H1 (cell line): ENCODE measurements around the gene ITGB4. TPM values are rescaled to one million over a fixed set of nuclear protein-coding genes. Genes with fewer than 3 reads are reported as not detected.

Experiments used
- BRCA1 ChIP-seq: IDR thresholded peaks from 2 replicates; pipeline ENCODE4 v1.6.1; 2012; ENCODE audit warnings: low read depth, low read length, improper control_type of control experiment
- CBX5 ChIP-seq: fragments of 300-800, 300-1000 bp; sonication (generic); IDR thresholded peaks from 2 replicates; pipeline ENCODE4 v1.7.1; 2016; ENCODE audit warnings: antibody characterized with exemption, low read length, low read depth
- CHD1 ChIP-seq: IDR thresholded peaks from 2 replicates; pipeline ENCODE4 v1.6.1; 2012; ENCODE audit warnings: low read depth, low read length, improper control_type of control experiment
- CTBP2 ChIP-seq: IDR thresholded peaks from 2 replicates; pipeline ENCODE4 v1.7.0; 2011; ENCODE audit warnings: borderline replicate concordance, mild to moderate bottlenecking, moderate library complexity, mixed read lengths, low read length; ENCODE audit not compliant: insufficient read depth, insufficient read length
- EGR1 ChIP-seq: IDR thresholded peaks from 2 replicates; pipeline ENCODE4 v1.6.1; 2011; ENCODE audit warnings: low read depth, low read length, borderline replicate concordance
- GTF2F1 ChIP-seq: IDR thresholded peaks from 2 replicates; pipeline ENCODE4 v1.6.1; 2012; ENCODE audit warnings: low read depth, low read length, improper control_type of control experiment, borderline replicate concordance
- HDAC6 ChIP-seq: IDR thresholded peaks from one replicate; pipeline ENCODE4 v1.7.1; 2012; ENCODE audit warnings: low read depth, mild to moderate bottlenecking, inconsistent platforms, low read length, moderate library complexity
- JUND ChIP-seq: IDR thresholded peaks from 2 replicates; pipeline ENCODE4 v1.6.1; 2011; ENCODE audit warnings: mild to moderate bottlenecking, improper control_type of control experiment, low read length
- KDM4A ChIP-seq: IDR thresholded peaks from one replicate; pipeline ENCODE4 v1.7.1; 2012; ENCODE audit warnings: low read depth, mild to moderate bottlenecking, moderate library complexity, low read length, inconsistent platforms; ENCODE audit not compliant: severe bottlenecking
- MAFK ChIP-seq: IDR thresholded peaks from 2 replicates; pipeline ENCODE4 v1.6.1; 2012; ENCODE audit warnings: low read depth, mild to moderate bottlenecking, improper control_type of control experiment, low read length
- NRF1 ChIP-seq: IDR thresholded peaks from 2 replicates; pipeline ENCODE4 v1.6.1; 2011; ENCODE audit warnings: mild to moderate bottlenecking, low read depth, low read length, improper control_type of control experiment
- RAD21 ChIP-seq, 2 experiments: IDR thresholded peaks in 1 of 2; conservative IDR thresholded peaks in 1 of 2; 2 replicates each; pipeline ENCODE4 v1.6.1; 2011; ENCODE audit warnings: low read depth in 2 of 2, low read length in 2 of 2, improper control_type of control experiment in 1 of 2, inconsistent platforms in 1 of 2, mild to moderate bottlenecking in 1 of 2, moderate library complexity in 1 of 2
- RXRA ChIP-seq: IDR thresholded peaks from 2 replicates; pipeline ENCODE4 v1.6.1; 2011; ENCODE audit warnings: low read depth, mild to moderate bottlenecking, low read length, moderate library complexity; ENCODE audit not compliant: insufficient read depth
- SIN3A ChIP-seq, 2 experiments: IDR thresholded peaks in 1 of 2; conservative IDR thresholded peaks in 1 of 2; 2 replicates each; pipeline ENCODE4 v1.6.1; 2011 to 2012; ENCODE audit warnings: low read length in 2 of 2, improper control_type of control experiment in 1 of 2, low read depth in 1 of 2, mild to moderate bottlenecking in 1 of 2
- SIRT6 ChIP-seq: IDR thresholded peaks from one replicate; pipeline ENCODE4 v1.7.1; 2012; ENCODE audit warnings: low read length, inconsistent platforms
- SIX5 ChIP-seq: IDR thresholded peaks from 2 replicates; pipeline ENCODE4 v1.6.1; 2011; ENCODE audit warnings: mild to moderate bottlenecking, low read depth, low read length
- TAF1 ChIP-seq: IDR thresholded peaks from 2 replicates; pipeline ENCODE4 v1.6.1; 2011; ENCODE audit warnings: mild to moderate bottlenecking, low read depth, low read length
- TAF7 ChIP-seq: optimal IDR thresholded peaks from 2 replicates; pipeline ENCODE3; 2011; ENCODE audit warnings: low read depth, mild to moderate bottlenecking, inconsistent platforms, low read length, moderate library complexity, borderline replicate concordance
- TEAD4 ChIP-seq: IDR thresholded peaks from 2 replicates; pipeline ENCODE4 v1.6.1; 2012; ENCODE audit warnings: low read depth, low read length, inconsistent platforms, mixed read lengths
- YY1 ChIP-seq: IDR thresholded peaks from 2 replicates; pipeline ENCODE4 v1.6.1; 2011; ENCODE audit warnings: low read depth, mild to moderate bottlenecking, low read length
- polyA plus RNA-seq, 7 experiments: library from polyadenylated mRNA; depleted of rRNA in 3 of 7; stranded (reverse) in 5 of 7; unstranded in 2 of 7; fragments of >200 nt in 5 of 7; fragments of 200-250 nt in 2 of 7; gene quantifications; 1 replicate in 5 of 7; 2 replicates in 1 of 7; 4 replicates in 1 of 7; pipeline versions ENCODE4 v1.2.1 to v1.2.3, GENCODE V29; 2011 to 2013; ENCODE audit warnings: missing spikeins in 2 of 7, mixed read lengths in 2 of 7
- total RNA-seq: library from RNA; stranded (reverse); fragmentation: NEBNext Ultra II Directional; extraction: Animal tissue kit (Norgen Biotek cat#: 25700); gene quantifications from 2 replicates; pipeline ENCODE4 v1.2.1, GENCODE V29; 2021
- TF ChIP-seq, protein P1 (sequence below): IDR thresholded peaks from 2 replicates; pipeline ENCODE4 v1.6.1; 2012; ENCODE audit warnings: inconsistent platforms
- TF ChIP-seq, protein P2 (sequence below): IDR thresholded peaks from 2 replicates; pipeline ENCODE4 v1.6.1; 2011; ENCODE audit warnings: low read depth, mild to moderate bottlenecking, low read length; ENCODE audit not compliant: insufficient read depth

Gene ITGB4
- total and polyA plus RNA-seq, 2 of the 8 experiments (the other 6 are each of a cell fraction or from before 2014, with no cell fraction given), result 5.2 to 5.6 TPM

DNA sequence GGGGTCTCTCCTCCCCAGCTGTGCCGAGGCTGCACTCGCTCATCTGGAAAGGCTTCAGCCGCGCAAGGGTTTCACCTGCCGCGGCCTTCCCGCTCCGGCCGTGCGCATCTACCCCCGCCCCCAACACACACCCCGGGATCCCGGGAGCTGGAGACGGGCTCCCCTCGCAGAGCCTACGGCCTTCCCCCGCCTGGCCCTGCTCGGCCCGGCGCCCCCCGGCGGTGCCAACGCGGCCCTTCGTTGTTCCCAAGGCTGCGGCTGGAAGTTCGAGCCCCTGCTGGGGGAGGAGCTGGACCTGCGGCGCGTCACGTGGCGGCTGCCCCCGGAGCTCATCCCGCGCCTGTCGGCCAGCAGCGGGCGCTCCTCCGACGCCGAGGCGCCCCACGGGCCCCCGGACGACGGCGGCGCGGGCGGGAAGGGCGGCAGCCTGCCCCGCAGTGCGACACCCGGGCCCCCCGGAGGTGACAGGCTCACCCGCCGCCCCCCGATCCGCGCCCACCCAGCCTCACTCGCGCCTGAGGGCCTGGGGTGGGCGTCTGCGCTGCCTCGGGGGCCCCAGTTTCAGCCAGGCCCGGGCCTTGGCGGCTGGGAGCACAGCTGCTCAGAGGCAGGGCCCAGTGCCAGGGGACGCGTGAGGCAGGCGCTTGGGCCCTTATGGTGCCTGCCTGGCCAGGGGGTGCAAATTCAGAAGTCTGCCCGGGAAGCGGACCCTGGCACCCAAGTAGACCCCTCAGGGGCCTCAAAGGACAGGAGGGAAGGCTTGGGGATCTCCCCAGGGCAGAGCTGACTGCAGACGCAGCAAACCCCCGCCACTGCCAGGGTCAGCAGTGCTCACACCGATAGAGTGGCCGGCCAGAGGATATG, 32.5 kb downstream of the ITGB4 start (continued):
- TF ChIP-seq NRF1 (no peak), RAD21 (IDR thresholded peaks at IDR 0.05 in 1 of 2, conservative IDR thresholded peaks at IDR 0.05 in 1 of 2; ENCODE audit: low read depth in 2 of 2, low read length in 2 of 2) (peak in 1 of 2 experiments; percentile 29; a peak in 1 of 4 replicates), GTF2F1 (no peak), SIX5 (no peak), SIRT6 (no peak), HDAC6 (no peak), CBX5 (no peak), TAF7 (peak; percentile 34), SIN3A (conservative IDR thresholded peaks at IDR 0.05 in 1 of 2, IDR thresholded peaks at IDR 0.05 in 1 of 2; ENCODE audit: low read depth in 1 of 2, low read length in 2 of 2) (peak in 1 of 2 experiments; percentile 71; a peak in 2 of 4 replicates), RXRA (no peak), JUND (0 out of 2 replicates have a peak, but pooled peaks have one; percentile 17), KDM4A (peak; percentile 58), CHD1 (no peak), BRCA1 (no peak), TEAD4 (no peak), CTBP2 (peak; percentile 13), YY1 (no peak), TAF1 (0 out of 2 replicates have a peak, but pooled peaks have one; percentile 34), EGR1 (no peak), MAFK (no peak)
- TF ChIP-seq, protein P1, sequence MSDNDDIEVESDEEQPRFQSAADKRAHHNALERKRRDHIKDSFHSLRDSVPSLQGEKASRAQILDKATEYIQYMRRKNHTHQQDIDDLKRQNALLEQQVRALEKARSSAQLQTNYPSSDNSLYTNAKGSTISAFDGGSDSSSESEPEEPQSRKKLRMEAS, result peak; percentile 90
- TF ChIP-seq, protein P2, sequence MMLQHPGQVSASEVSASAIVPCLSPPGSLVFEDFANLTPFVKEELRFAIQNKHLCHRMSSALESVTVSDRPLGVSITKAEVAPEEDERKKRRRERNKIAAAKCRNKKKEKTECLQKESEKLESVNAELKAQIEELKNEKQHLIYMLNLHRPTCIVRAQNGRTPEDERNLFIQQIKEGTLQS, result peak; percentile 90; the same call in 1 of the 2 replicates
